H9 (cell line): ENCODE data around the gene STARD9. TPM values are rescaled to one million over a fixed set of nuclear protein-coding genes. Genes with fewer than 3 reads are reported as not detected.
A peak's percentile ranks its signal among the peaks of the same experiment; 100 is the strongest.

ENCODE experiments used
- DNase-seq: peaks from one replicate; pipeline ENCODE4 v3.0.0-alpha.2; 2017
- H2AFZ ChIP-seq: one replicate; pipeline ENCODE4 v1.6.1; 2013; ENCODE audit warnings: mild to moderate bottlenecking, low read length, control low read depth, moderate library complexity
- H2AK5ac ChIP-seq: 2 replicates; pipeline ENCODE4 v1.6.1; 2013; ENCODE audit warnings: low read length, control low read depth, mixed read lengths; ENCODE audit not compliant: insufficient read length
- H2BK120ac ChIP-seq: one replicate; pipeline ENCODE4 v1.6.1; 2013; ENCODE audit warnings: low read depth, mild to moderate bottlenecking, low read length, control low read depth, inconsistent platforms; ENCODE audit not compliant: poor library complexity, severe bottlenecking
- H2BK12ac ChIP-seq: 2 replicates; pipeline ENCODE4 v1.6.1; 2013; ENCODE audit warnings: low read length, control low read depth, mixed read lengths, low read depth; ENCODE audit not compliant: insufficient read length
- H2BK15ac ChIP-seq: 2 replicates; pipeline ENCODE4 v1.6.1; 2013; ENCODE audit warnings: low read depth, low read length, control low read depth
- H2BK20ac ChIP-seq: one replicate; pipeline ENCODE4 v1.6.1; 2013; ENCODE audit warnings: low read depth, mild to moderate bottlenecking, low read length, control low read depth, inconsistent platforms; ENCODE audit not compliant: poor library complexity, severe bottlenecking
- H2BK5ac ChIP-seq: 2 replicates; pipeline ENCODE4 v1.6.1; 2013; ENCODE audit warnings: low read length, control low read depth, mixed read lengths; ENCODE audit not compliant: insufficient read length
- H3K14ac ChIP-seq: 2 replicates; pipeline ENCODE4 v1.6.1; 2013; ENCODE audit warnings: low read length, control low read depth; ENCODE audit not compliant: insufficient read depth
- H3K18ac ChIP-seq: 2 replicates; pipeline ENCODE4 v1.6.1; 2013; ENCODE audit warnings: low read depth, mild to moderate bottlenecking, mixed read lengths, low read length, control low read depth; ENCODE audit not compliant: insufficient read length
- H3K23ac ChIP-seq: 2 replicates; pipeline ENCODE4 v1.6.1; 2013; ENCODE audit warnings: low read length, control low read depth, mixed read lengths, low read depth; ENCODE audit not compliant: insufficient read length
- H3K23me2 ChIP-seq: 2 replicates; pipeline ENCODE4 v1.6.1; 2013; ENCODE audit warnings: low read depth, mild to moderate bottlenecking, mixed read lengths, low read length, control low read depth; ENCODE audit not compliant: insufficient read length, poor library complexity, severe bottlenecking
- H3K27ac ChIP-seq: 2 replicates; pipeline ENCODE4 v1.5.1; 2013; ENCODE audit warnings: low read length, control low read depth, mixed read lengths, low read depth; ENCODE audit not compliant: insufficient read length
- H3K27me3 ChIP-seq: 2 replicates; pipeline ENCODE4 v1.6.1; 2013; ENCODE audit warnings: low read length, control low read depth, inconsistent platforms; ENCODE audit not compliant: insufficient read depth
- H3K4ac ChIP-seq: 2 replicates; pipeline ENCODE4 v1.6.1; 2013; ENCODE audit warnings: low read depth, mild to moderate bottlenecking, control low read depth, inconsistent platforms, low read length, moderate library complexity
- H3K4me1 ChIP-seq: 2 replicates; pipeline ENCODE4 v1.6.1; 2013; ENCODE audit warnings: low read length, control low read depth, inconsistent platforms; ENCODE audit not compliant: insufficient read depth
- H3K4me2 ChIP-seq: 2 replicates; pipeline ENCODE4 v1.6.1; 2013; ENCODE audit warnings: low read length, control low read depth, mixed read lengths; ENCODE audit not compliant: insufficient read length, insufficient read depth
- H3K56ac ChIP-seq: 2 replicates; pipeline ENCODE4 v1.6.1; 2013; ENCODE audit warnings: low read depth, mild to moderate bottlenecking, mixed read lengths, low read length, control low read depth; ENCODE audit not compliant: insufficient read length
- H3K79me1 ChIP-seq: 2 replicates; pipeline ENCODE4 v1.6.1; 2013; ENCODE audit warnings: low read depth, mild to moderate bottlenecking, moderate library complexity, low read length, control low read depth, inconsistent platforms; ENCODE audit not compliant: insufficient read depth, poor library complexity, severe bottlenecking
- H3K79me2 ChIP-seq: 2 replicates; pipeline ENCODE4 v1.6.1; 2013; ENCODE audit warnings: low read length, control low read depth, inconsistent platforms; ENCODE audit not compliant: insufficient read depth
- H3K9ac ChIP-seq: 2 replicates; pipeline ENCODE4 v1.6.1; 2013; ENCODE audit warnings: low read length, control low read depth, mixed read lengths; ENCODE audit not compliant: insufficient read length; ENCODE audit errors: extremely low read depth
- H3K9me3 ChIP-seq: one replicate; pipeline ENCODE4 v1.6.1; 2013; ENCODE audit warnings: low read depth, low read length, inconsistent platforms; ENCODE audit not compliant: control insufficient read depth
- H3T11ph ChIP-seq: one replicate; pipeline ENCODE4 v1.6.1; 2013; ENCODE audit warnings: mild to moderate bottlenecking, low read length, control low read depth, inconsistent platforms
- H4K20me1 ChIP-seq: one replicate; pipeline ENCODE4 v1.6.1; 2013; ENCODE audit not compliant: control insufficient read depth, insufficient read length, insufficient read depth
- H4K5ac ChIP-seq: 2 replicates; pipeline ENCODE4 v1.6.1; 2013; ENCODE audit warnings: low read depth, mild to moderate bottlenecking, mixed read lengths, low read length, control low read depth; ENCODE audit not compliant: insufficient read length
- H4K8ac ChIP-seq: replicated peaks from 2 replicates; pipeline ENCODE4 v1.6.1; 2013; ENCODE audit warnings: low read length, control low read depth, mixed read lengths, low read depth; ENCODE audit not compliant: insufficient read length
- H4K91ac ChIP-seq: 2 replicates; pipeline ENCODE4 v1.6.1; 2013; ENCODE audit warnings: low read depth, mild to moderate bottlenecking, moderate library complexity, mixed read lengths, low read length, control low read depth; ENCODE audit not compliant: insufficient read length
- H3K27ac Mint-ChIP-seq, 3 experiments: 2 replicates in 2 of 3; 3 replicates in 1 of 3; pipeline ENCODE4 v1.8.0; 2020 to 2021; ENCODE audit warnings: mixed read lengths in 3 of 3, mild to moderate bottlenecking in 1 of 3, moderate library complexity in 1 of 3
- H3K27me3 Mint-ChIP-seq: 2 replicates; pipeline ENCODE4 v1.8.0; 2021; ENCODE audit warnings: low read depth, mild to moderate bottlenecking, moderate library complexity, mixed read lengths
- H3K36me3 Mint-ChIP-seq, 3 experiments: 2 replicates in 2 of 3; 3 replicates in 1 of 3; pipeline ENCODE4 v1.8.0; 2020 to 2021; ENCODE audit warnings: low read depth in 3 of 3, mixed read lengths in 3 of 3; ENCODE audit not compliant: insufficient read depth in 1 of 3
- H3K4me1 Mint-ChIP-seq, 2 experiments: 2 replicates each; pipeline ENCODE4 v1.8.0; 2020; ENCODE audit warnings: mixed read lengths in 2 of 2
- H3K4me3 Mint-ChIP-seq, 2 experiments: 2 replicates in 1 of 2; 3 replicates in 1 of 2; pipeline ENCODE4 v1.8.0; 2020 to 2021; ENCODE audit warnings: mild to moderate bottlenecking in 2 of 2, mixed read lengths in 2 of 2, moderate library complexity in 1 of 2
- H3K9me3 Mint-ChIP-seq, 2 experiments: 2 replicates in 1 of 2; 3 replicates in 1 of 2; pipeline ENCODE4 v1.8.0; 2020; ENCODE audit warnings: mild to moderate bottlenecking in 2 of 2, mixed read lengths in 2 of 2, moderate library complexity in 1 of 2
- CTCF ChIP-seq: fragments of 200-600 bp; sonication (generic); conservative IDR thresholded peaks from 3 replicates; pipeline ENCODE4 v1.8.0; 2021; ENCODE audit warnings: antibody characterized with exemption, mild to moderate bottlenecking
- WGBS: extraction: QIAGEN DNeasy Blood & Tissue Kit; methylation state at CpG from one replicate; pipeline ENCODE4 v1.1.7; 2013; ENCODE audit warnings: missing lambda C conversion rate, low lambda C conversion rate, mixed read lengths; ENCODE audit not compliant: insufficient read length; ENCODE audit errors: extremely low coverage; 5-methylcytosine and 5-hydroxymethylcytosine counted together
- total RNA-seq: library from RNA; stranded (reverse); gene quantifications from 2 replicates; pipeline ENCODE4 v1.2.1, GENCODE V29; 2021

Gene STARD9
- total RNA-seq, 1 experiment from 2014 or later = 6.9 TPM

- Histone ChIP-seq H4K20me1 (no peaks in the 10 kb centered on the region), H2BK5ac (no peak overlapping the region), H3K79me2 (no peaks in the 10 kb centered on the region), H3K18ac (no peak overlapping the region), H3K14ac (no peak overlapping the region), H3K9me3 (no peaks in the 10 kb centered on the region), H2BK120ac (no peak overlapping the region), H3K4me1 (no peaks in the 10 kb centered on the region; the same call in 1 of the 2 replicates), H2AFZ (no peak overlapping the region), H3K4me2 (peak overlapping the region; percentile 62), H2BK12ac (no peak overlapping the region), H4K91ac (no peak overlapping the region), H4K5ac (no peak overlapping the region), H3K27me3 (peaks cover 7% of the 10 kb centered on the region; the same call in 1 of the 2 replicates), H3K4ac (no peak overlapping the region), H2BK20ac (no peak overlapping the region), H2BK15ac (no peak overlapping the region), H3K23me2 (peaks cover 13% of the 10 kb centered on the region), H3T11ph (no peak overlapping the region), H3K23ac (no peak overlapping the region), H3K56ac (no peak overlapping the region), H4K8ac (no peak overlapping the region), H3K79me1 (no peaks in the 10 kb centered on the region), H3K9ac (no peak overlapping the region), H3K27ac (no peak overlapping the region), H2AK5ac (no peak overlapping the region)
- no peak overlapping the region for H3K27ac Mint-ChIP-seq
- no peak for DNase-seq
- peaks cover 18 to 20% of the 10 kb centered on the region in 2 experiments for H3K4me1 Mint-ChIP-seq
- peak overlapping the region; percentile 91 to 94 for H3K4me3 Mint-ChIP-seq
- H3K9me3 Mint-ChIP-seq = 0 out of 5 replicates have a peak, but pooled peaks cover 0 to 2% of the 10 kb centered on the region in 2 experiments
- TF ChIP-seq CTCF = no peak
- H3K36me3 Mint-ChIP-seq = no peaks in the 10 kb centered on the region
- WGBS = no CpG with 5 or more reads among the region's 1 CpG
- peaks cover 66% of the 10 kb centered on the region for H3K27me3 Mint-ChIP-seq
Observed at GRCh38 chr15:42576776-42577175, 1.4 kb downstream of the STARD9 start.
